Measurements from ENCODE around the gene C6orf47.
A peak's percentile ranks its signal among the peaks of the same experiment; 100 is the strongest.

DNA sequence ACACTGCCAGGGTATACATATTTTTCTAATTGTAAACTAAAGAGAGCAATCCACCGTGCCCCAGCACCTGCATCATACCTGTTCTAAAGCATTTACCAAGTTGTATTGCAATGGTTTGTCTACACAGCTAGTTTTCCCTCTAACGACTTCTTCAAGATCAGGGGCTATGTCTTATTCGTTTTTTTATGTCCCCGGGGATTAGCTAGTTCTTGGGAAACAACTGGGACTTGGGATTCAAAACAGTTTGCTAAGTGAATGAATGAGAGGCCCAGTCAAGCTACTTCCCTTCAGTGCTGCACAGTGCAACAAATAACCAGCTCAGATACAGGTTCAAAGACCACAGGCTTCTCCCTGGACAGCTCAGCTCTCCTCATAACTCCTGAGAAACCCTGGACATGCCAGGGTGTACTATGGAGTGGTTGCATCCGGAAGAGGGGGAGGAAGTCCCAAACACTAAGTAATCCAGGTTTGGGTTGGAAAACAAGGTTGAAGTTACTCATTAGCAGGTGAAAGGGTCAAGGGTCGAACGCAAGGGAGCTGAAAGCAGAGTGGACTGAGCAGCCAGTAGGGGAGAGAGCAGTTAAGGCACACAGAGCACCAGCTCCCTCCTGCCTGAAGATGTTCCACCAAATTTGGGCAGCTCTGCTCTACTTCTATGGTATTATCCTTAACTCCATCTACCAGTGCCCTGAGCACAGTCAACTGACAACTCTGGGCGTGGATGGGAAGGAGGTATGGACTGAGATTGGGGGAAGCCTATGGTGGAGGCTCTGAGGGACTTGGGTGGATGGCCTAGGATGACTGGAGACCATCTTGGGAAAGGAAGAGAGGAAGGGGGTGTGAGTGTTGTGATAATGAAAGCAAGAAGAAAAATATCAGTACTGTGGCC, 5.0 kb downstream of the C6orf47 start, which contains the start of gene APOM:
- TF ChIP-seq, protein P1, sequence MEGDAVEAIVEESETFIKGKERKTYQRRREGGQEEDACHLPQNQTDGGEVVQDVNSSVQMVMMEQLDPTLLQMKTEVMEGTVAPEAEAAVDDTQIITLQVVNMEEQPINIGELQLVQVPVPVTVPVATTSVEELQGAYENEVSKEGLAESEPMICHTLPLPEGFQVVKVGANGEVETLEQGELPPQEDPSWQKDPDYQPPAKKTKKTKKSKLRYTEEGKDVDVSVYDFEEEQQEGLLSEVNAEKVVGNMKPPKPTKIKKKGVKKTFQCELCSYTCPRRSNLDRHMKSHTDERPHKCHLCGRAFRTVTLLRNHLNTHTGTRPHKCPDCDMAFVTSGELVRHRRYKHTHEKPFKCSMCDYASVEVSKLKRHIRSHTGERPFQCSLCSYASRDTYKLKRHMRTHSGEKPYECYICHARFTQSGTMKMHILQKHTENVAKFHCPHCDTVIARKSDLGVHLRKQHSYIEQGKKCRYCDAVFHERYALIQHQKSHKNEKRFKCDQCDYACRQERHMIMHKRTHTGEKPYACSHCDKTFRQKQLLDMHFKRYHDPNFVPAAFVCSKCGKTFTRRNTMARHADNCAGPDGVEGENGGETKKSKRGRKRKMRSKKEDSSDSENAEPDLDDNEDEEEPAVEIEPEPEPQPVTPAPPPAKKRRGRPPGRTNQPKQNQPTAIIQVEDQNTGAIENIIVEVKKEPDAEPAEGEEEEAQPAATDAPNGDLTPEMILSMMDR (IDR thresholded peaks at IDR 0.05): peak in 1 of 3 donors; percentile 54
- TF ChIP-seq POLR2A (IDR thresholded peaks at IDR 0.05): no peak

Measured in lower leg skin (tissue), 3 donors.